ENCODE data around the gene RTN4R.
A peak's percentile ranks its signal among the peaks of the same experiment; 100 is the strongest.

Gene RTN4R

GRCh38 chr22:20245577-20246367 lies 22.3 kb downstream of the RTN4R start:
- no peak for DNase-seq

GRCh38 chr22:20244691-20245576 lies 23.2 kb downstream of the RTN4R start:
- DNase-seq: peak; percentile 6 to 11 (median 8)
- Histone ChIP-seq H3K36me3 (ENCODE audit: control insufficient read depth, insufficient read depth, low read length) (no peaks in the 10 kb centered on the region), H3K4me1 (ENCODE audit: control insufficient read depth, insufficient read depth, low read length, poor library complexity, severe bottlenecking) (peaks cover 61% of the 10 kb centered on the region), H3K27ac (ENCODE audit: insufficient read depth, low read length, poor library complexity, severe bottlenecking) (peak overlapping the region; percentile 61), H3K9me3 (ENCODE audit: control insufficient read depth, low read length) (no peaks in the 10 kb centered on the region), H3K4me3 (ENCODE audit: insufficient read depth, low read depth, low read length, poor library complexity, severe bottlenecking) (peak overlapping the region; percentile 35), H3K27me3 (replicated peaks; ENCODE audit: control insufficient read depth, insufficient read depth, low read length, poor library complexity, severe bottlenecking) (no peaks in the 10 kb centered on the region)

More at GRCh38 chr22:20245577-20246367, 22.3 kb downstream of the RTN4R start:
- Histone ChIP-seq H3K4me3 (ENCODE audit: insufficient read depth, low read depth, low read length, poor library complexity, severe bottlenecking) (peak overlapping the region; percentile 35), H3K9me3 (ENCODE audit: control insufficient read depth, low read length) (no peaks in the 10 kb centered on the region), H3K27me3 (replicated peaks; ENCODE audit: control insufficient read depth, insufficient read depth, low read length, poor library complexity, severe bottlenecking) (no peaks in the 10 kb centered on the region), H3K4me1 (ENCODE audit: control insufficient read depth, insufficient read depth, low read length, poor library complexity, severe bottlenecking) (peaks cover 55% of the 10 kb centered on the region), H3K36me3 (ENCODE audit: control insufficient read depth, insufficient read depth, low read length) (no peaks in the 10 kb centered on the region), H3K27ac (ENCODE audit: insufficient read depth, low read length, poor library complexity, severe bottlenecking) (peak overlapping the region; percentile 61)

GRCh38 chr22:20244250-20244648 lies 23.9 kb downstream of the RTN4R start:
- Histone ChIP-seq H3K36me3 (ENCODE audit: control insufficient read depth, insufficient read depth, low read length) (no peaks in the 10 kb centered on the region), H3K27ac (ENCODE audit: insufficient read depth, low read length, poor library complexity, severe bottlenecking) (peak overlapping the region; percentile 61), H3K4me1 (ENCODE audit: control insufficient read depth, insufficient read depth, low read length, poor library complexity, severe bottlenecking) (peaks cover 65% of the 10 kb centered on the region), H3K27me3 (replicated peaks; ENCODE audit: control insufficient read depth, insufficient read depth, low read length, poor library complexity, severe bottlenecking) (no peaks in the 10 kb centered on the region), H3K9me3 (ENCODE audit: control insufficient read depth, low read length) (no peaks in the 10 kb centered on the region), H3K4me3 (ENCODE audit: insufficient read depth, low read depth, low read length, poor library complexity, severe bottlenecking) (no peak overlapping the region)
- no peak for DNase-seq

DNA sequence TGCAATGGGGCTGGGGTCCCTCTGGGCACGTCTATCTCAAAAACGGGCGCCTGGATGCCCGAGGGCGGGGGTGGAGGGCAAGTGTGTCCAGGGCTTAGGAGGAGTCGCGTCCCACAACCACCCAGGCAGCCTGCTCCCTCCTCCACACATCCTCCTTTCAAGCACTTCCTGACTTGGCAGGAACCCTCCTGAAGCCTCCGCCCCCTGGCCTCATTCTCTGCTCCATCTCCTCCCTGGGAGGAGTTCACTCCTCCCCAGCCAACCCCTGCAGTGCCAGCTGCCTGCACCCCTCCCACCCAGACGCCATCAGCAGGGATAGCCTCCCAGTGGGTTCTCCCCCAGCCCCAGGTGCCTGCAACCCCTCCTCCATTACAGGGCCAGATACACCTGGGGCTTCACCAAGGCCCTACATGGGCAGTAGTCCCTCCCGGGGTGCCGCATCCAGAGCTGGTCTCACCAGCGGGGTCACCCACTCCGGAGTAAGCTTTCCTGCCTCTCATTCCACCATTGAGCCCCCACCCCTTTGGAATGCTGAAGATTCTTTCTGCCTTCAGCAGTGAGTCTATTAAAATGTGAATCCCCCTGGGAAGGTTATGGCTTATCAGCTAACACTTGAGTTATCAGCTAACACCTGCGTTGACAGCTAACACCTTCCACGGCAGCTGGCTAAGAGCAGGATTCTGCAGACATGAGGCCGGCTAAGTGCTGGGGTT lies 24.4 kb downstream of the RTN4R start:
- H3K36me3 ChIP-seq (ENCODE audit: control insufficient read depth, insufficient read depth, low read length): no peaks in the 10 kb centered on the region
- H3K9me3 ChIP-seq (ENCODE audit: control insufficient read depth, low read length): no peaks in the 10 kb centered on the region
- no peaks in the 10 kb centered on the region for H3K27me3 ChIP-seq (replicated peaks; ENCODE audit: control insufficient read depth, insufficient read depth, low read length, poor library complexity, severe bottlenecking)
- DNase-seq: peak; percentile 30 to 39 (median 36)
- peak overlapping the region; percentile 46 for H3K4me3 ChIP-seq (ENCODE audit: insufficient read depth, low read depth, low read length, poor library complexity, severe bottlenecking)
- peak overlapping the region; percentile 61 for H3K27ac ChIP-seq (ENCODE audit: insufficient read depth, low read length, poor library complexity, severe bottlenecking)
- peaks cover 71% of the 10 kb centered on the region for H3K4me1 ChIP-seq (ENCODE audit: control insufficient read depth, insufficient read depth, low read length, poor library complexity, severe bottlenecking)

GRCh38 chr22:20243176-20243536 lies 25.0 kb downstream of the RTN4R start:
- H3K9me3 ChIP-seq (ENCODE audit: control insufficient read depth, low read length): no peaks in the 10 kb centered on the region
- peak overlapping the region; percentile 61 for H3K27ac ChIP-seq (ENCODE audit: insufficient read depth, low read length, poor library complexity, severe bottlenecking)
- no peaks in the 10 kb centered on the region for H3K27me3 ChIP-seq (replicated peaks; ENCODE audit: control insufficient read depth, insufficient read depth, low read length, poor library complexity, severe bottlenecking)
- no peaks in the 10 kb centered on the region for H3K36me3 ChIP-seq (ENCODE audit: control insufficient read depth, insufficient read depth, low read length)
- peaks cover 71% of the 10 kb centered on the region for H3K4me1 ChIP-seq (ENCODE audit: control insufficient read depth, insufficient read depth, low read length, poor library complexity, severe bottlenecking)
- peak overlapping the region; percentile 46 for H3K4me3 ChIP-seq (ENCODE audit: insufficient read depth, low read depth, low read length, poor library complexity, severe bottlenecking)
- DNase-seq: no peak

DNA sequence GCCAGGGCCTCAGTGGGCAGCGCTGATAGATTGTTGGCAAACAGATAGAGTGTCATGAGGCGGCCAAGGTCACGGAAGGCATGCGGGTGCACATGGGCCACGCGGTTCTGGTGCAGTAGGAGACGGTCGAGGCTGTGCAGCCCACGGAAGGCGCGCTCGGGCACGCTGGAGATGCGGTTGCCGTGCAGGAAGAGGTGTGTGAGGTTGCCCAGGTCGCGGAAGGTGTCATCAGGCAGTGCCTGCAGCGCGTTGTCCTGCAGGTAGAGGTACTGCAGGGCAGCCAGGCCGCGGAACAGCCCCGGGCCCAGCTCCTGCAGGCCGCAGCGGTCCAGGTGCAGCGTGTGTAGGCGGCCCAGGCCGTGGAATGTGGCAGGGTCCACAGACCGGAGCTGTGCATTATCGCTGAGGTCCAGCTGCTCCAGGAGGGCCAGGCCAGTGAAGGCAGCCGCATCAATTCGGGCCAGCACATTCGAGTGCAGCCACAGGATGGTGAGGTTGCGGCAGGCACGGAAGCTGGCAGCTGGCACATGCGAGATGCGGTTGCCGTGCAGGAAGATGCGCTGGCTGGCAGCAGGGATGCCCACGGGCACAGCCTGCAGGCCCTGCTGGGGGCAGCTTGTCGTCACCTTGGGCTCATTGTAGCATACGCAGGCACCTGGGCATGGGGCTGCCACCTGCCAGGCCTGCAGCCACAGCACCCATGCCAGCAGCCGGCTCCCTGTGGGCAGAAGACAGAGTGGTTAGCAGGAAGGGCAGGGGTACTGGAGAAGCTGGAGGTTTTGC lies 25.5 kb downstream of the RTN4R start:
- Histone ChIP-seq H3K4me3 (ENCODE audit: insufficient read depth, low read depth, low read length, poor library complexity, severe bottlenecking) (peak overlapping the region; percentile 46), H3K36me3 (ENCODE audit: control insufficient read depth, insufficient read depth, low read length) (no peaks in the 10 kb centered on the region), H3K27ac (ENCODE audit: insufficient read depth, low read length, poor library complexity, severe bottlenecking) (peak overlapping the region; percentile 61), H3K27me3 (replicated peaks; ENCODE audit: control insufficient read depth, insufficient read depth, low read length, poor library complexity, severe bottlenecking) (no peaks in the 10 kb centered on the region), H3K9me3 (ENCODE audit: control insufficient read depth, low read length) (no peaks in the 10 kb centered on the region), H3K4me1 (ENCODE audit: control insufficient read depth, insufficient read depth, low read length, poor library complexity, severe bottlenecking) (peaks cover 71% of the 10 kb centered on the region)
- DNase-seq: no peak

- Histone ChIP-seq H3K36me3 (ENCODE audit: control insufficient read depth, insufficient read depth, low read length) (no peaks in the 10 kb centered on the region), H3K4me1 (ENCODE audit: control insufficient read depth, insufficient read depth, low read length, poor library complexity, severe bottlenecking) (peaks cover 74% of the 10 kb centered on the region), H3K4me3 (ENCODE audit: insufficient read depth, low read depth, low read length, poor library complexity, severe bottlenecking) (no peak overlapping the region), H3K27me3 (replicated peaks; ENCODE audit: control insufficient read depth, insufficient read depth, low read length, poor library complexity, severe bottlenecking) (no peaks in the 10 kb centered on the region), H3K27ac (ENCODE audit: insufficient read depth, low read length, poor library complexity, severe bottlenecking) (peak overlapping the region; percentile 61), H3K9me3 (ENCODE audit: control insufficient read depth, low read length) (no peaks in the 10 kb centered on the region)
- no peak for DNase-seq
These were observed 26.3 kb downstream of the RTN4R start for GRCh38 chr22:20241579-20242392.

GRCh38 chr22:20240900-20241299 lies 27.2 kb downstream of the RTN4R start:
- H3K9me3 ChIP-seq (ENCODE audit: control insufficient read depth, low read length): no peaks in the 10 kb centered on the region
- H3K27me3 ChIP-seq (replicated peaks; ENCODE audit: control insufficient read depth, insufficient read depth, low read length, poor library complexity, severe bottlenecking): no peaks in the 10 kb centered on the region
- no peak overlapping the region for H3K27ac ChIP-seq (ENCODE audit: insufficient read depth, low read length, poor library complexity, severe bottlenecking)
- peaks cover 72% of the 10 kb centered on the region for H3K4me1 ChIP-seq (ENCODE audit: control insufficient read depth, insufficient read depth, low read length, poor library complexity, severe bottlenecking)
- H3K4me3 ChIP-seq (ENCODE audit: insufficient read depth, low read depth, low read length, poor library complexity, severe bottlenecking): no peak overlapping the region
- DNase-seq: no peak
- H3K36me3 ChIP-seq (ENCODE audit: control insufficient read depth, insufficient read depth, low read length): no peaks in the 10 kb centered on the region

DNA sequence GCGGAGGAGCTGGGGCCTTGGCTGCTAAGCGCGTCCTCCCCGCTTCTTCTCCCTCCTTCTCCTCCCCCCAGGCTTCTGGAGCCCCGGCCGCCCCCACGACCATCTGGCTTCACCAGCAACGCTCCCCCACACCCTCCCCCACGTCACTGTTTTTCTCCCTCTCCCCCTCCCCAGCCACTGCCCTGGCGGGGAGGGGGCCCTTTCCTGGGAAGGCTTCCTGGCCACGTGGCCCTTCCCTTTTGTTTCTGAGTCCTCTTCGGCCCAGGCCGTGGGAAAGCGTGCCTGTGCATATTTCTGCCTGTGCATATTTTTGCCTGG lies 27.7 kb downstream of the RTN4R start:
- no peak for DNase-seq

More for the DNA sequence above, 27.7 kb downstream of the RTN4R start:
- no peaks in the 10 kb centered on the region for H3K9me3 ChIP-seq (ENCODE audit: control insufficient read depth, low read length)
- H3K27me3 ChIP-seq (replicated peaks; ENCODE audit: control insufficient read depth, insufficient read depth, low read length, poor library complexity, severe bottlenecking): no peaks in the 10 kb centered on the region
- no peak overlapping the region for H3K4me3 ChIP-seq (ENCODE audit: insufficient read depth, low read depth, low read length, poor library complexity, severe bottlenecking)
- no peak overlapping the region for H3K27ac ChIP-seq (ENCODE audit: insufficient read depth, low read length, poor library complexity, severe bottlenecking)
- no peaks in the 10 kb centered on the region for H3K36me3 ChIP-seq (ENCODE audit: control insufficient read depth, insufficient read depth, low read length)
- H3K4me1 ChIP-seq (ENCODE audit: control insufficient read depth, insufficient read depth, low read length, poor library complexity, severe bottlenecking): peaks cover 67% of the 10 kb centered on the region
